ENCODE measurements around the gene TRIP13.

Gene TRIP13

DNA sequence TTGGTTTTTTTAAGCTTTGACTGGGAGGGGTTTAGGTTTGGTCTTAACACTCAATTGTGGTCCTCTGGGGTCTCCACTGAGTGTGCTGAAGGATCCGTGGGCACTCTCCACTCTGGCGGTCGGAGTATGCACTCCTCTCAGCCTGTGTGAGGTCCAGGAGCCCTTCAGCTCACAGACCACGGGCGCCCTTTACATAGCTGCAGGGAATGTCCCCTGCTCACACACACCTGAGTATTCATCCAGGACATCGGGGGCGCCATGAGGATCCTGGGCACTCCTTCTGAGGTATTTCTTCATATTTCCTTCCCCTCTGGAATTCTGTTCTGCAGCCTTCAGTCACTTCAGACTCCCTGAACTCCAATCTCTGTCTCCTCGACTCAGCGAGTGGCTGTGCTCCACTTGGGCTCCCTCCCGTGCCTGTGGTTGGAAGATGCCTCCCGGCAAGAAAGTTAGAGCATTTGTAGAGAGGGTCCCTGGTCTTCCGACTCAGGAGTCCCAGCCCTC, 12.5 kb downstream of the TRIP13 start:
- H3K4me3 ChIP-seq (ENCODE audit: low read depth, low read length) = no peak overlapping the region
- TF ChIP-seq, protein P1, sequence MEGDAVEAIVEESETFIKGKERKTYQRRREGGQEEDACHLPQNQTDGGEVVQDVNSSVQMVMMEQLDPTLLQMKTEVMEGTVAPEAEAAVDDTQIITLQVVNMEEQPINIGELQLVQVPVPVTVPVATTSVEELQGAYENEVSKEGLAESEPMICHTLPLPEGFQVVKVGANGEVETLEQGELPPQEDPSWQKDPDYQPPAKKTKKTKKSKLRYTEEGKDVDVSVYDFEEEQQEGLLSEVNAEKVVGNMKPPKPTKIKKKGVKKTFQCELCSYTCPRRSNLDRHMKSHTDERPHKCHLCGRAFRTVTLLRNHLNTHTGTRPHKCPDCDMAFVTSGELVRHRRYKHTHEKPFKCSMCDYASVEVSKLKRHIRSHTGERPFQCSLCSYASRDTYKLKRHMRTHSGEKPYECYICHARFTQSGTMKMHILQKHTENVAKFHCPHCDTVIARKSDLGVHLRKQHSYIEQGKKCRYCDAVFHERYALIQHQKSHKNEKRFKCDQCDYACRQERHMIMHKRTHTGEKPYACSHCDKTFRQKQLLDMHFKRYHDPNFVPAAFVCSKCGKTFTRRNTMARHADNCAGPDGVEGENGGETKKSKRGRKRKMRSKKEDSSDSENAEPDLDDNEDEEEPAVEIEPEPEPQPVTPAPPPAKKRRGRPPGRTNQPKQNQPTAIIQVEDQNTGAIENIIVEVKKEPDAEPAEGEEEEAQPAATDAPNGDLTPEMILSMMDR (IDR thresholded peaks at IDR 0.05; ENCODE audit: low read depth, low read length, missing control alignments) = no peak
- DNase-seq (ENCODE audit: low read depth) = no peak

DNA sequence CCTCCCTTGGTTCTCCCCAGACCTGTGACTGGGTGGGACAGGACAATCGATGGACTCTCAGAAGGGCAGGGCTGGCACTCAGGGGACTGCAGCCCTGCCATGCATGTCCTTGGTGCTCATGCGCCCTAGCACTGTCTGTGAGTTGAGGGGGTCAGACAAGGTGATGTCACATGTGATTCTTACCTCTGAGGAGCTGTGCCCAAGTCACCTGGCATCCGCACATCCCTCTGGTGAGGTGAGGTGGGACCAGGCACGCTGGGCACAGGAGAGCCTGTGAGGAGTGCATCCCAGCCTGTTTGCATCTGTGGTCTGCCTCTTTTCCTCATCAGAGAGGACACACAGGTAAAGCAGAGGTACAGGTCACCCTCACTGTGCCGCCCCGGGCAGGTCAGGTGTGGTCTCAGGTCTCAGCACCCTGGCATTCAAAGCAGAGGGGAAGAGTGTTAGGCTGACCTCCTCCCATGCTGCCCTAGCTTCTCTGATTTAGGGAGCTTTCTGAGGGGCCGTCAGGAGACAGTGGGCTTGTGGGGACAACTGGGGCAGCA, 14.8 kb downstream of the TRIP13 start:
- TF ChIP-seq, protein P1 (IDR thresholded peaks at IDR 0.05; ENCODE audit: low read depth, low read length, missing control alignments) = no peak
- H3K4me3 ChIP-seq (ENCODE audit: low read depth, low read length) = no peak overlapping the region
- no peak for DNase-seq (ENCODE audit: low read depth)

DNA sequence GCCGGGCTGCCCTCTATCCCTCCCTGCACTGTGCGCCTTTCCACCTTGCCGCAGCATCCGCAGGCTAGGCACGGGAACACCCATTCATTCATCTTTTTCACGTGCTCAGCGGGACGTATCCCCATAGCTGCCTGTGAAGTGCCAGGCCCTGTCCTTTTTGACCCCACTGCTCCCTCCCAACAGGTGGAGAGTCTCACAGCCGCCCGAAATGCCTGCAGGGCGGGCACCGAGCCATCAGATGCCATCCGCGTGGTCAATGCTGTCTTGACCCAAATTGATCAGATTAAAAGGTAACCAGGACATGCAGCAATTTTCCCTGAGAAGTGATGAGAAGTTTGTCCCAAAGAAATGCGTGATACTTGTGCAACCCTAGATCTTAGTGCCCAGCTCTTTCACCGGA, 15.5 kb downstream of the TRIP13 start:
- H3K4me3 ChIP-seq (ENCODE audit: low read depth, low read length) = no peak overlapping the region
- TF ChIP-seq, protein P1 (IDR thresholded peaks at IDR 0.05; ENCODE audit: low read depth, low read length, missing control alignments) = no peak
- DNase-seq (ENCODE audit: low read depth) = no peak

DNA sequence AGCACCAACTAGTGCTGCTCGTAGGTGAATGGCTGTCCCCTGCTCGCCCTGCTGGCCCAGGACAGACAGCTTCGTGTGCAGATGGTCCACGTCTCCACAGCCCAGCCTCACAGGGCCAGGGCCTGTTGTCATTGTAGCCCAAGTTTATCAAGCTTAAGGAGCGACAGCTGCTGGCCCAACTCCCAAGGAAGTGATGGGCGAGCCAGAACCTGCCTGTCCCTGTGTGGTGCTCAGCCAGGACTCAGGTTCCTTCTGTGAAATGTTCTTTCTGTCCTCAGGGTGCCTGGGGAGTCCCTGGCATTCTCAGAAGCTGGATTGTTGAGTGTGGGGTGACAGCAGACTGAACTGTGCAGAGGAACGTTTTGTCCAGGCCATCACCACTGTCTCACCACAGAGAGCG, 16.4 kb downstream of the TRIP13 start:
- TF ChIP-seq, protein P1 (IDR thresholded peaks at IDR 0.05; ENCODE audit: low read depth, low read length, missing control alignments) = no peak
- no peak for DNase-seq (ENCODE audit: low read depth)
- H3K4me3 ChIP-seq (ENCODE audit: low read depth, low read length) = no peak overlapping the region

DNA sequence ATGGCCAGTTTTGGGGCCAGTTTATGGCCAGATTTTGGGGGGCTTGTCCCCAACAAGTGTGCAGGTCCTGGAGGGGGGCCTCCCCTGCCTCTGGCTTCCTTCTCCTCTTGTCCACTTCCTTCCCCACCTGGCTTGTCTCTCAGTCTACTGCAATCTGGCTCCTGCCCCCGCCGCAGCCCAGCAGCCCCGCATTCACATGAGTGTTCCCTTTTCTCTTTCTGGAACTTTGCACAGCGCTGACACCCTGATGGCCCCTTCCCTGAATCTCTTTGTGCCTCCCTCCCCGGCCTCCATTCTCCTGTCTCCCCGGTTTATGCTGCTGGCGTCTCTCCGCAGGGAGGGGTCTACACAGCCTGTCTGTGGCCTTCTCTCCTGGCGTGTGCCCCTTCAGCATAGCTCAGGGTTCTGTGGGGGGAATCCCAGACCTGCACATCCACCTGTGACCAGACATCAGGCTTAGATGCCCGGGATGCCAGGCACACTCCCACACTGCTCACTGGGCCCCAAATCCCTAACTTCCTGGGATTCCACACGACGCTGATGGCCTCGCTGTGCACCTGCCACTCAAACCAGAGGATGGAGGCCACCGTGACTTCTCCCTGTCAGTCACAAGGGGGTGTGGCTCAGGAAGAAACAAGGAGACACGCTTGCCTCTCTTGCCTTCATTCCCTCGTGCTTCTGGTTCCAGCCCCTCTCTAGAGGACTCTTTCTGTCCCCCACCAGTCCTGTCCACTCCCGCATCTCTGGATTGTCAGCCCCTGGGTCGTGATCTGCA, 17.5 kb downstream of the TRIP13 start:
- TF ChIP-seq, protein P1 (IDR thresholded peaks at IDR 0.05; ENCODE audit: low read depth, low read length, missing control alignments) = no peak
- H3K4me3 ChIP-seq (ENCODE audit: low read depth, low read length) = no peak overlapping the region

DNA sequence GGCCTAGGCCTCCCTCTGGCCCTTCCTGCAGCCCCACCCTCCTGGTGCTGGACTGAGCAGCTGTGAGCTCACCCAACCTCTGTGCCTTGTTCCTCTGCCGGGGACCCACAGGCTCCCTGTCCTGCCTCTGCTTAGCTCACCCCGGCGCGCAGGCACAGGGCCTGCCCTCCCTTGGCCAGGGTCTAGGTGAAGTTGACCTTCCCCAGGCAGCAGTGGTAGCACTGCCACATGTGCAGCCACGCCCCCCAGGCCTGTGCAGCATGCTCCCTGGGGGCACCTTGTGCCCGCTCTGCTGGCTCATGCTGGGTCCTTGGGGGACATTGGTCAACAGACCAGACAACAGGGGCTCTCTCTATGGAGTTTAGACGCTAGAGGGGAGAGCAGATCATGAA, 18.1 kb downstream of the TRIP13 start:
- TF ChIP-seq, protein P1 (IDR thresholded peaks at IDR 0.05; ENCODE audit: low read depth, low read length, missing control alignments) = no peak
- no peak overlapping the region for H3K4me3 ChIP-seq (ENCODE audit: low read depth, low read length)
- DNase-seq (ENCODE audit: low read depth) = no peak

More for the DNA sequence above, 17.5 kb downstream of the TRIP13 start:
- no peak for DNase-seq (ENCODE audit: low read depth)

Measured in GM12864 (cell line).